HEK293T (cell line): ENCODE data around the gene CALCR.
"Not testable (repeated sequence)": the region's sequence is repeated elsewhere in the genome, so short reads cannot be mapped to it uniquely, and the experiment has no call there.

Source experiments
- CTCF ChIA-PET: fragments of 350-600 bp; formaldehyde crosslinking; extraction: SDS; loops from one replicate; lab custom pipeline; 2021; ENCODE audit warnings: antibody characterized with exemption, inconsistent platforms; lab: Yijun Ruan, JAX
- POLR2A ChIA-PET: fragments of 350-600 bp; formaldehyde crosslinking; extraction: SDS; loops from one replicate; lab custom pipeline; 2020; ENCODE audit warnings: antibody characterized with exemption, inconsistent platforms; lab: Yijun Ruan, JAX
- DNase-seq: peaks from one replicate; pipeline ENCODE4 v3.0.0; 2012; ENCODE audit warnings: mixed read lengths; ENCODE audit errors: extremely low spot score
- ARNT ChIP-seq: fragments of 450-650 bp; IDR thresholded peaks from 2 replicates; pipeline ENCODE4 v1.6.1; 2017; ENCODE audit warnings: mild to moderate bottlenecking
- BHLHE40 ChIP-seq: fragments of 450-650 bp; IDR thresholded peaks from 2 replicates; pipeline ENCODE4 v1.6.1; 2016; ENCODE audit warnings: mild to moderate bottlenecking, moderate library complexity, borderline replicate concordance
- CTBP1 ChIP-seq: fragments of 450-650 bp; IDR thresholded peaks from 2 replicates; pipeline ENCODE4 v1.6.1; 2016; ENCODE audit warnings: borderline replicate concordance
- ELF4 ChIP-seq: fragments of 450-650 bp; IDR thresholded peaks from 2 replicates; pipeline ENCODE4 v1.6.1; 2017; ENCODE audit warnings: antibody characterized with exemption
- FOXA1 ChIP-seq: fragments of 450-650 bp; IDR thresholded peaks from 2 replicates; pipeline ENCODE4 v1.6.1; 2016; ENCODE audit warnings: mild to moderate bottlenecking
- FOXK2 ChIP-seq: fragments of 450-650 bp; IDR thresholded peaks from 2 replicates; pipeline ENCODE4 v1.6.1; 2016; ENCODE audit warnings: mild to moderate bottlenecking
- FOXM1 ChIP-seq: fragments of 450-650 bp; IDR thresholded peaks from 2 replicates; pipeline ENCODE4 v1.6.1; 2017; ENCODE audit warnings: mild to moderate bottlenecking, borderline replicate concordance
- HDGF ChIP-seq: fragments of 450-650 bp; IDR thresholded peaks from 2 replicates; pipeline ENCODE4 v1.6.1; 2017; ENCODE audit warnings: antibody characterized with exemption, borderline replicate concordance
- L3MBTL2 ChIP-seq: fragments of 450-650 bp; conservative IDR thresholded peaks from 2 replicates; pipeline ENCODE4 v1.6.1; 2016; ENCODE audit warnings: mild to moderate bottlenecking
- LEF1 ChIP-seq: fragments of 450-650 bp; IDR thresholded peaks from 2 replicates; pipeline ENCODE4 v1.6.1; 2017; ENCODE audit warnings: mild to moderate bottlenecking, borderline replicate concordance
- NFRKB ChIP-seq: fragments of 450-650 bp; IDR thresholded peaks from 2 replicates; pipeline ENCODE4 v1.6.1; 2016; ENCODE audit warnings: mild to moderate bottlenecking, moderate library complexity
- PKNOX1 ChIP-seq: fragments of 450-650 bp; IDR thresholded peaks from 2 replicates; pipeline ENCODE4 v1.6.1; 2016
- SP1 ChIP-seq: fragments of 450-650 bp; IDR thresholded peaks from 2 replicates; pipeline ENCODE4 v1.6.1; 2017
- SUZ12 ChIP-seq: fragments of 450-650 bp; IDR thresholded peaks from 2 replicates; pipeline ENCODE4 v1.6.1; 2016; ENCODE audit warnings: mild to moderate bottlenecking
- TARDBP ChIP-seq: fragments of 450-650 bp; IDR thresholded peaks from 2 replicates; pipeline ENCODE4 v1.6.1; 2016
- ZNF384 ChIP-seq: fragments of 450-650 bp; IDR thresholded peaks from 2 replicates; pipeline ENCODE4 v1.6.1; 2016

Gene CALCR

GRCh38 chr7:93544691-93545090 is 29.8 kb downstream of the CALCR start:
- DNase-seq: no peak
- TF ChIP-seq CTBP1 (no peak), BHLHE40 (no peak), SUZ12 (no peak), HDGF (no peak)

GRCh38 chr7:93538061-93538460 is 36.5 kb downstream of the CALCR start:
- POLR2A ChIA-PET: no interaction called here
- DNase-seq: no peak
- CTCF ChIA-PET: no interaction called here
- TF ChIP-seq SP1 (no peak), LEF1 (no peak), TARDBP (no peak), FOXK2 (no peak), NFRKB (no peak), BHLHE40 (no peak)

More at GRCh38 chr7:93544691-93545090, 29.8 kb downstream of the CALCR start:
- POLR2A ChIA-PET: no interaction called here
- CTCF ChIA-PET: no interaction called here

GRCh38 chr7:93535616-93536015 is 38.9 kb downstream of the CALCR start:
- ChIA-PET CTCF (no interaction called here), POLR2A (no interaction called here)
- DNase-seq: no peak
- TF ChIP-seq PKNOX1 (no peak), ELF4 (no peak), TARDBP (no peak), SUZ12 (no peak), L3MBTL2 (no peak), FOXK2 (no peak), LEF1 (no peak), FOXM1 (no peak), BHLHE40 (no peak), HDGF (no peak)

GRCh38 chr7:93530701-93531100 is 43.8 kb downstream of the CALCR start:
- ChIA-PET POLR2A (no interaction called here), CTCF (no interaction called here)
- no peak for DNase-seq
- TF ChIP-seq FOXA1 (no peak), CTBP1 (no peak), L3MBTL2 (no peak), SUZ12 (no peak), ZNF384 (no peak), ARNT (no peak), FOXM1 (no peak), FOXK2 (no peak), TARDBP (no peak), NFRKB (no peak)

GRCh38 chr7:93516834-93517233 is 57.7 kb downstream of the CALCR start:
- CTCF ChIA-PET: no interaction called here
- TF ChIP-seq FOXK2 (no peak), HDGF (no peak), LEF1 (no peak), SUZ12 (no peak), ELF4 (no peak), TARDBP (no peak)
- POLR2A ChIA-PET: no interaction called here
- no peak for DNase-seq

- ChIA-PET POLR2A (no interaction called here), CTCF (no interaction called here)
- TF ChIP-seq FOXM1 (no peak), HDGF (no peak), CTBP1 (no peak), ELF4 (no peak), SUZ12 (no peak), ZNF384 (no peak), ARNT (no peak), FOXK2 (no peak), PKNOX1 (no peak), TARDBP (no peak), FOXA1 (no peak), SP1 (no peak), NFRKB (no peak), L3MBTL2 (no peak), BHLHE40 (no peak), LEF1 (no peak)
- DNase-seq: no peak
Measured at GRCh38 chr7:93515144-93515543, 59.4 kb downstream of the CALCR start.

GRCh38 chr7:93509303-93509702 is 65.2 kb downstream of the CALCR start:
- TF ChIP-seq NFRKB: no peak
- TF ChIP-seq HDGF: no peak
- no peak for TF ChIP-seq L3MBTL2
- TF ChIP-seq FOXK2: no peak
- TF ChIP-seq FOXA1: no peak
- TF ChIP-seq CTBP1: no peak
- no peak for TF ChIP-seq FOXM1
- TF ChIP-seq ARNT: no peak
- TF ChIP-seq ELF4: no peak
- no peak for TF ChIP-seq BHLHE40
- TF ChIP-seq TARDBP: no peak
- ChIA-PET CTCF (no interaction called here), POLR2A (no interaction called here)
- no peak for DNase-seq

GRCh38 chr7:93503088-93503487 is 71.4 kb downstream of the CALCR start:
- no peak for DNase-seq
- POLR2A ChIA-PET: no interaction called here
- CTCF ChIA-PET: no interaction called here
- no peak for TF ChIP-seq FOXA1
- TF ChIP-seq HDGF: no peak
- TF ChIP-seq SP1: no peak
- no peak for TF ChIP-seq ZNF384
- TF ChIP-seq CTBP1: no peak
- TF ChIP-seq TARDBP: no peak
- TF ChIP-seq LEF1: no peak
- TF ChIP-seq PKNOX1: no peak
- no peak for TF ChIP-seq L3MBTL2
- TF ChIP-seq SUZ12: no peak
- no peak for TF ChIP-seq ARNT
- TF ChIP-seq ELF4: no peak
- TF ChIP-seq FOXK2: no peak
- no peak for TF ChIP-seq FOXM1
- TF ChIP-seq NFRKB: no peak
- TF ChIP-seq BHLHE40: no peak

- CTCF ChIA-PET, POLR2A ChIA-PET, DNase-seq: not testable (repeated sequence)
Measured at GRCh38 chr7:93491860-93492259, 82.7 kb downstream of the CALCR start.
